ENCODE measurements around the gene ZNF268.

Gene ZNF268

DNA sequence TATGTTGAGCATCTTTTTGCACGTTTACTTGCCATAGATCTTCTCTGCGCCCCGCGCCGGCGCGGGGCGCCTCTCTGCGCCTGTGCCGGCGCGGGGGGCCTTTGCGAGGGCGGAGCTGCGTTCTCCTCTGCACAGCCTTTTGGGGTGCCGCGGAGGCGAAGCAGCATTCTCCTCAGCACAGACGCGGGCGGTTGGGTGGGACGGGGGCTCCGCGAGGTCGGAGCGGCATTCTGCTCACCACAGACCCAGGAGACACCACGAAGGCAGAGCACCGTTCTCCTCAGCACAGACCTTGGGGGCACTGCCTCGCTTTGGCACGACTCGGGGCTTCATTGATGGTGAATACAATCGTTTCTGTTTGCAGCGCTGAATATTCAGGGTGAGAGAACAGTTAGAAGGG, 82.9 kb downstream of the ZNF268 start:
- TF ChIP-seq CTCF (IDR thresholded peaks at IDR 0.05; ENCODE audit: insufficient read depth, low read depth, low read length, missing control alignments), result no peak
- no peak overlapping the region for H3K4me3 ChIP-seq (ENCODE audit: low read depth, low read length)
- DNase-seq (ENCODE audit: low read depth), result no peak
